Testis (tissue), 3 donors: ENCODE data around the gene AATK. TPM values are rescaled to one million over a fixed set of nuclear protein-coding genes. Genes with fewer than 3 reads are reported as not detected.

Experiments used
- DNase-seq: peaks from one replicate; pipeline ENCODE4 v3.0.0-alpha.2; 2019
- H3K27ac ChIP-seq, 2 donors: fragments of 200-600 bp; sonication (generic); one replicate each; pipeline ENCODE4 v1.5.1; 2019
- H3K27me3 ChIP-seq: fragments of 200-600 bp; sonication (generic); one replicate; pipeline ENCODE4 v1.5.1; 2019
- H3K36me3 ChIP-seq: fragments of 200-600 bp; sonication (generic); one replicate; pipeline ENCODE4 v1.5.1; 2017; ENCODE audit warnings: low read depth; ENCODE audit errors: missing control alignments
- H3K4me1 ChIP-seq: fragments of 200-600 bp; sonication (generic); one replicate; pipeline ENCODE4 v1.5.1; 2019
- H3K4me3 ChIP-seq, 2 donors: fragments of 200-600 bp; sonication (generic); one replicate each; pipeline ENCODE4 v1.5.1; 2017 to 2019
- H3K9me3 ChIP-seq: fragments of 200-600 bp; sonication (generic); one replicate; pipeline ENCODE4 v1.5.1; 2017
- CTCF ChIP-seq, 3 experiments: fragments of 450-650 bp in 2 of 3; fragments of 200-600 bp in 1 of 3; sonication (generic) in 1 of 3; IDR thresholded peaks; one replicate each; pipeline ENCODE4 v1.5.1; 2016 to 2019; ENCODE audit warnings: antibody characterized with exemption in 3 of 3, mild to moderate bottlenecking in 2 of 3, moderate library complexity in 1 of 3
- POLR2A ChIP-seq: fragments of 450-650 bp; IDR thresholded peaks from one replicate; pipeline ENCODE4 v1.6.1; 2017; ENCODE audit warnings: antibody characterized with exemption, mild to moderate bottlenecking, moderate library complexity
- WGBS, 2 donors: methylation state at CpG; one replicate each; pipeline ENCODE4 v1.1.5; 2018; 5-methylcytosine and 5-hydroxymethylcytosine counted together
- intact Hi-C: fragments of 100-400 bp; cut with DNase I; formaldehyde crosslinking; loops from one replicate; pipeline ENCODE4 v1.15.1; 2023; ENCODE audit warnings: low total_unique reads
- polyA plus RNA-seq: library from polyadenylated mRNA; stranded (reverse); fragments of 350-450 nt; fragmentation: Illumina TruSeq; extraction: RNeasy Lipid Tissue Mini Kit (QIAGEN cat#74804); gene quantifications from one replicate; pipeline ENCODE4 v1.2.3, GENCODE V29; 2014; ENCODE audit warnings: low read depth, low replicate concordance; ENCODE audit not compliant: insufficient read depth
- total RNA-seq, 2 donors: library from RNA; depleted of rRNA; stranded (reverse); fragments of >200 nt; gene quantifications; one replicate each; pipeline ENCODE4 v1.2.3, GENCODE V29; 2016

Gene AATK
- total and polyA plus RNA-seq, 3 donors from 2014 or later, result 3.5 to 5.6 (median 3.8) TPM

GRCh38 chr17:81182596-81182995 lies 16.6 kb upstream of the AATK start:
- H3K4me1 ChIP-seq, result peaks cover 7% of the 10 kb centered on the region
- WGBS, 2 donors, result 79% methylated on average over 5 of the region's 5 CpGs; no CpG with 5 or more reads in 1 of the 2 donors
- intact Hi-C loops, result no loop called here

GRCh38 chr17:81181811-81182185 lies 15.8 kb upstream of the AATK start:
- intact Hi-C loops, result no loop called here
- DNase-seq, result no peak
- Histone ChIP-seq H3K4me3 (no peak overlapping the region), H3K4me1 (peaks cover 7% of the 10 kb centered on the region), H3K27me3 (no peaks in the 10 kb centered on the region), H3K9me3 (no peaks in the 10 kb centered on the region), H3K27ac (no peak overlapping the region), H3K36me3 (no peaks in the 10 kb centered on the region)
- no peak for TF ChIP-seq POLR2A
- TF ChIP-seq CTCF (IDR thresholded peaks at IDR 0.05), result no peak
- WGBS, 2 donors, result 95% methylated on average over 19 of the region's 19 CpGs; no CpG with 5 or more reads in 1 of the 2 donors

More at GRCh38 chr17:81182596-81182995, 16.6 kb upstream of the AATK start:
- DNase-seq, result no peak
- Histone ChIP-seq H3K36me3 (no peaks in the 10 kb centered on the region), H3K9me3 (no peaks in the 10 kb centered on the region), H3K27ac (no peak overlapping the region), H3K27me3 (no peaks in the 10 kb centered on the region), H3K4me3 (no peak overlapping the region)
- TF ChIP-seq CTCF (IDR thresholded peaks at IDR 0.05) (no peak), POLR2A (no peak)

GRCh38 chr17:81180836-81181810 lies 15.1 kb upstream of the AATK start:
- no peak for DNase-seq
- Histone ChIP-seq H3K27me3 (no peaks in the 10 kb centered on the region), H3K4me3 (no peak overlapping the region), H3K9me3 (no peaks in the 10 kb centered on the region), H3K27ac (no peak overlapping the region), H3K4me1 (peaks cover 7% of the 10 kb centered on the region), H3K36me3 (no peaks in the 10 kb centered on the region)
- intact Hi-C loops, result no loop called here
- 89 to 92% methylated on average over 25 to 49 of the region's 49 CpGs for WGBS, 2 donors
- TF ChIP-seq CTCF (IDR thresholded peaks at IDR 0.05) (no peak), POLR2A (no peak)

- intact Hi-C loops, result no loop called here
- no peak overlapping the region for H3K27ac ChIP-seq
- H3K9me3 ChIP-seq, result no peaks in the 10 kb centered on the region
- no peaks in the 10 kb centered on the region for H3K27me3 ChIP-seq
- H3K4me1 ChIP-seq, result peaks cover 7% of the 10 kb centered on the region
- H3K4me3 ChIP-seq, result no peak overlapping the region
- peak; percentile 45 for DNase-seq
- H3K36me3 ChIP-seq, result no peaks in the 10 kb centered on the region
- TF ChIP-seq CTCF (IDR thresholded peaks at IDR 0.05), result no peak
- no peak for TF ChIP-seq POLR2A
- 30 to 47% methylated on average over 3 to 12 of the region's 12 CpGs for WGBS, 2 donors
Measured at GRCh38 chr17:81179861-81180260, 13.8 kb upstream of the AATK start.
